GM12874 (cell line): ENCODE results near the gene SRCIN1.

Source experiments
- TF ChIP-seq, protein P1 (sequence below): IDR thresholded peaks from 2 replicates; pipeline ENCODE4 v1.5.1; 2011; ENCODE audit warnings: low read depth, mild to moderate bottlenecking, control low read depth, low read length, moderate library complexity; ENCODE audit not compliant: insufficient read depth

The SRCIN1 gene

GRCh38 chr17:38617967-38618760 is 12.4 kb upstream of the SRCIN1 start:
- TF ChIP-seq, protein P1, sequence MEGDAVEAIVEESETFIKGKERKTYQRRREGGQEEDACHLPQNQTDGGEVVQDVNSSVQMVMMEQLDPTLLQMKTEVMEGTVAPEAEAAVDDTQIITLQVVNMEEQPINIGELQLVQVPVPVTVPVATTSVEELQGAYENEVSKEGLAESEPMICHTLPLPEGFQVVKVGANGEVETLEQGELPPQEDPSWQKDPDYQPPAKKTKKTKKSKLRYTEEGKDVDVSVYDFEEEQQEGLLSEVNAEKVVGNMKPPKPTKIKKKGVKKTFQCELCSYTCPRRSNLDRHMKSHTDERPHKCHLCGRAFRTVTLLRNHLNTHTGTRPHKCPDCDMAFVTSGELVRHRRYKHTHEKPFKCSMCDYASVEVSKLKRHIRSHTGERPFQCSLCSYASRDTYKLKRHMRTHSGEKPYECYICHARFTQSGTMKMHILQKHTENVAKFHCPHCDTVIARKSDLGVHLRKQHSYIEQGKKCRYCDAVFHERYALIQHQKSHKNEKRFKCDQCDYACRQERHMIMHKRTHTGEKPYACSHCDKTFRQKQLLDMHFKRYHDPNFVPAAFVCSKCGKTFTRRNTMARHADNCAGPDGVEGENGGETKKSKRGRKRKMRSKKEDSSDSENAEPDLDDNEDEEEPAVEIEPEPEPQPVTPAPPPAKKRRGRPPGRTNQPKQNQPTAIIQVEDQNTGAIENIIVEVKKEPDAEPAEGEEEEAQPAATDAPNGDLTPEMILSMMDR, result no peak

DNA sequence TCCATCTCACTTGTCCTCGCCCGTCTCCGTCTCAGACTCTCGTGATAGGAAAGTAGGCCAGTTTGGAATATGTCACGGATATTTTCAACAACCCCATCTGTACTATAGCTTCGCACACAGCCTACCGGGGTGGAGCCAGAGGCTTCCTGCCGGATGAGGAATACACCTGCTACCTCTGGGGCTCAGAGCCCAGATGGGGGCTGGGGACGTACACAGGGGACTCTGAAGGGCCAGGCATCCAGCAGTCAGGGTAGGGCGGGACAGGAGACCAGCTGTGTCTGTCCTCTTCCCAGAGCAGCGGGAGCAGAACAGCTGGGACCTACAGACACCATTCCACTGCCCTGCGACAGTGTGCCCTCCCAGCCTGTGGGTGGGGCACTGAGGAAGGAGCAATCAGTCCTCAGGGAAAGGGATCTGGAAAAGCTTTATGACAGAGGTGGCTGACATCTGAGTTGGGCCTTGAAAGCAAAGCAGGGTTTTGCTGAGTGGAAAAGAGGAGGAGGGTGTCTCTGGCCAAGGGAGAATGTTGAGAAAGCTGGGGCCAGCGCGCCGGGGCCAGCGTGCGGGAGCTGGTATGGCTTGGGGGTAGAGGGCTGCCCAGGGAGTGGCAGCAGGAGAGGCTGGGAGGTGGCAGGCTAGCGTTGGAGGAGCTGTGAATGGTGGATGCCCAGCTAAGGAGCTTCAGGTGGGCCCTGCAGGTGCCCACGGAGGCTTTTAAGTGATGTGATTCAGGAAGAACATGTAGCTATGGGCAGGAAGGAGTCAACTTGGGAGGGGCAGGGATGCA is 11.5 kb upstream of the SRCIN1 start:
- TF ChIP-seq, protein P1, result no peak

DNA sequence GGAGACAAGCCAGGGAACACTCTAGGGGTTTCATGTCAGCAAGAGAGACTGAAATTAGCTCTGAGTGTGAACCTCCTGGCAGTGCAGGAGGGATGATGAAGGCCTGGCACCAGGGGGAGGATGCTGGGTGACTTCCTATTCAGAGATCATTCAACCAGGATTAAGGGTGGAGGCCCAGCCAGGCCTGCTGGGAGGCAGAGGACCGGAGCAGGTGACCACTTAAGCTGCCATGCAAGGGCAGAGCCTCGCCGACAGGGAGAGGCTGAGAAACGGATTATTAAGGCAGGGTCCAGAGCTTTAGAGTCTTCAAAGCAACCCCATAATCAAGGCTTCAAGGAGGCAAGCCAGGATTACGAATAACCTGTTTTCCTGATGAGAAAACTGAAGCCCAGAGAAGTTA is 10.6 kb upstream of the SRCIN1 start:
- TF ChIP-seq, protein P1, result no peak

GRCh38 chr17:38613981-38614779 is 8.4 kb upstream of the SRCIN1 start:
- TF ChIP-seq, protein P1, result no peak

DNA sequence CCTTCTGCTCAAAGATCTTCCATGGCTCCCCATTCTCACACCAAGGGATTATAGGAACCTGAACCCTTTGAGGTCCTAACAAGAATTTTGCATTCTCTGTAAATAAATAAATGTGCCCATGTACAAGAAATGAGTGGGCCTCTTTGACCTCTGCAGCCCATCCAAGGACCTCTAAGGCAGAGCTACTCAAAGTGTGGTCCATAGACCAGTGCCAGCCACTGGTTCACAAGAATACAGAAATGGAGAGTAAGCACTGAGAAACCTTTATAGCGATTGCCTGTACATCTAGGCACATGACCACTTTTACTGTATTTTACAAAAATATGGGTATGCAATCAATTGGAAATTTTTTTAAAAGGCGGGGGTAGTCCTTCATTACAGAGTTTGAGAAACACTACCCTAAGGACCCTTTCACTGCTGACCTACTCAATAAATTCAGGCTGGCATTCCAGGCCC is 7.8 kb upstream of the SRCIN1 start:
- TF ChIP-seq, protein P1, result no peak

GRCh38 chr17:38611872-38612376 is 6.2 kb upstream of the SRCIN1 start:
- TF ChIP-seq, protein P1, result no peak
